ENCODE data around the gene CHIC1. TPM values are rescaled to one million over a fixed set of nuclear protein-coding genes. Genes with fewer than 3 reads are reported as not detected.
A peak's percentile ranks its signal among the peaks of the same experiment; 100 is the strongest.
"Not testable (repeated sequence)": the region's sequence is repeated elsewhere in the genome, so short reads cannot be mapped to it uniquely, and the experiment has no call there.

CHIC1 gene
- total and polyA plus RNA-seq, 12 donors = 2.4 to 15.3 (median 11.5) TPM

GRCh38 chrX:73577361-73577760 lies 14.4 kb downstream of the CHIC1 start:
- H3K4me3 ChIP-seq = no peak overlapping the region
- 63% methylated on average over 2 of the region's 2 CpGs for WGBS, 2 donors
- H3K9me3 ChIP-seq = peaks cover 0 to 17% (median 3%) of the 10 kb centered on the region in 11 donors
- peak in 1 of 2 donors; percentile 5 for DNase-seq
- intact Hi-C loops (cut with DNase I) = no loop called here
- no peak for TF ChIP-seq CTCF (IDR thresholded peaks at IDR 0.05)
- H3K4me1 ChIP-seq = peaks cover 0 to 4% (median 0%) of the 10 kb centered on the region in 9 donors
- ATAC-seq = peak in 1 of 8 donors; percentile 30
- no peak overlapping the region for H3K27ac ChIP-seq
- H3K27me3 ChIP-seq = peaks cover 0 to 27% (median 0%) of the 10 kb centered on the region in 7 donors
- H3K36me3 ChIP-seq = no peaks in the 10 kb centered on the region

DNA sequence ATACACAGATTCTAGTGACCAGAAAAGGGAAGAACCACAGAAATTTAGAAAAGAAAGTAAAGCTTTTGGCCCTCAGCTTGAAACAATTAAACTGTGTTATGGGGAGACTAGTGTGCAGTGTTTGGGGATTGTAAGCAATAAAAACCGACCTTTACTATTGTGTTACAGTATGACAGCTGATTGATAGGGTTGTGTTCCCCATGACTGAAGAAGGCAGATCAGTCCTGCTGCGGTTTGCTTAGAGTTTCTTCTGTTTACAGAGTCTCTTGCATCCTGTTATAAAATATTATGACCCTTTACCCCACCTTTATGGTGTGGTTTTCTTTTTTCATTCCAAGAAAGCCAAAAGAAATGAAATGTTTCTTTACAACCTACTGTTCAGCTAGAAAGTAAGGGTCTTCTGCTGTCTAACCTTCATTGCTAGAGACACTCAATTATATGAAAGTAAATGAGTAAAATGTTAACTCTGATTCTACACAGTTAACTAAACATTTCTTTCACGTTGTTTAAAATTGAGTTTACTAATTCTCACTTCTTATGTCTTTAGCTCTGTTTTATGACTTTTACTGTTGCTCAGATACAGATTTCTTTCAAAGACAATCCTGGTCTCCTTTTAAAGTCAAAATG lies 18.1 kb downstream of the CHIC1 start:
- Histone ChIP-seq H3K4me3 (no peak overlapping the region), H3K36me3 (peaks cover 0 to 11% (median 0%) of the 10 kb centered on the region in 9 donors), H3K27me3 (peaks cover 0 to 33% (median 0%) of the 10 kb centered on the region in 7 donors), H3K9me3 (no peaks in the 10 kb centered on the region), H3K27ac (no peak overlapping the region), H3K4me1 (peaks cover 0 to 4% (median 0%) of the 10 kb centered on the region in 9 donors)
- no peak for ATAC-seq
- DNase-seq = no peak
- no peak for TF ChIP-seq CTCF (IDR thresholded peaks at IDR 0.05)
- WGBS, 2 donors = 70 to 83% methylated on average over 3 of the region's 3 CpGs
- intact Hi-C loops (cut with DNase I) = loop anchor here in 1 of 10 donors (5.0 kb wide), 1 partner anchor 1756 kb away; no protein-coding TSS in a partner anchor

DNA sequence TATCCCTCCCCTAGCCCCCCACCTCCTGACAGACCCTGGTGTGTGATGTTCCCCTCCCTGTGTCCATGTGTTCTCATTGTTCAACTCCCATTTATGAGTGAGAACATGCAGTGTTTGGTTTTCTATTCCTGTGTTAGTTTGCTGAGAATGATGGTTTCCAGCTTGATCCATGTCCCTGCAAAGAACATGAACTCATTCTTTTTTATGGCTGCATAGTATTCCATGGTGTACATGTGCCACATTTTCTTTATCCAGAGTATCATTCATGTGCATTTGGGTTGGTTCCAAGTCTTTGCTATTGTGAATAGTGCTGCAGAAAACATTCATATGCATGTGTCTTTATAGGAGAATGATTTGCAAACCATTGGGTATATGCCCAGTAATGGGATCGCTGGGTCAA lies 34.8 kb downstream of the CHIC1 start:
- H3K4me1 ChIP-seq; DNase-seq; H3K27me3 ChIP-seq; H3K36me3 ChIP-seq; H3K4me3 ChIP-seq; H3K27ac ChIP-seq; ATAC-seq; intact Hi-C loops (cut with DNase I): not testable (repeated sequence)
- WGBS, 2 donors = 96 to 100% methylated on average over 1 of the region's 1 CpG
- H3K9me3 ChIP-seq = peaks cover 0 to 11% (median 0%) of the 10 kb centered on the region in 11 donors

DNA sequence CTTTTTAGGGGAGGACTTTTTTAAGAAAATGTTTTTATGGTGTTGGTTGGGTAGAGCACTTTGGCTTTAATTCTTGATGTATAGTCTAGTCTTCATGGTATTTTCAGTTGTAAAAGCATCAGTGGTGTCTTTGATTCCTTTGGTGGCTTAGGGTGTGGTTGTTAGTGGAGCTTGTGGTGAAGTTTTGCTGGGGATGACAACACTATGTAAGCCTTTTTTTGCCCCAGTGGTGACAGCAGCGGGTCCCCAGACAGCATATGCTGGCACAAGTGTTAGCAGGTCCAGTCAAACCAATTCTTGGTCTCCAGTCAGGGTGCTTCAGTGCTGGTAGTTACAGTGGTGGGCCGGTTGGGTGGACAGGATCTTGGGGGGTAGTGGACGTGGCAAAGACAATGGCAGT lies 52.0 kb downstream of the CHIC1 start:
- 95 to 97% methylated on average over 3 of the region's 3 CpGs for WGBS, 2 donors
- DNase-seq (no peak), ATAC-seq (no peak)
- peaks cover 0 to 33% (median 8%) of the 10 kb centered on the region in 11 donors for H3K9me3 ChIP-seq
- H3K27me3 ChIP-seq = no peaks in the 10 kb centered on the region
- H3K27ac ChIP-seq = no peak overlapping the region
- no peaks in the 10 kb centered on the region for H3K4me1 ChIP-seq
- H3K4me3 ChIP-seq = no peak overlapping the region
- intact Hi-C loops (cut with DNase I) = loop anchor here in 1 of 10 donors (10.0 kb wide), 1 partner anchor 1700 kb away; the partner anchor contains the start of gene NHSL2
- no peak for TF ChIP-seq CTCF (IDR thresholded peaks at IDR 0.05)
- H3K36me3 ChIP-seq = no peaks in the 10 kb centered on the region

GRCh38 chrX:73641669-73642068 lies 78.7 kb downstream of the CHIC1 start:
- ATAC-seq; intact Hi-C loops (cut with DNase I); H3K27ac ChIP-seq; DNase-seq; H3K4me3 ChIP-seq; H3K4me1 ChIP-seq; H3K27me3 ChIP-seq: not testable (repeated sequence)
- 94 to 100% methylated on average over 2 of the region's 2 CpGs for WGBS, 2 donors
- Histone ChIP-seq H3K9me3 (peaks cover 0 to 59% (median 31%) of the 10 kb centered on the region in 11 donors), H3K36me3 (peaks cover 0 to 33% (median 0%) of the 10 kb centered on the region in 9 donors)
